ENCODE measurements around the gene ERICH6.

- TF ChIP-seq POLR2A (IDR thresholded peaks at IDR 0.05) (no peak), CTCF (IDR thresholded peaks at IDR 0.05) (no peak)
These were observed 44.9 kb upstream of the ERICH6 start for GRCh38 chr3:150748684-150749047.
